ENCODE measurements around the gene TSHB.

The TSHB gene

DNA sequence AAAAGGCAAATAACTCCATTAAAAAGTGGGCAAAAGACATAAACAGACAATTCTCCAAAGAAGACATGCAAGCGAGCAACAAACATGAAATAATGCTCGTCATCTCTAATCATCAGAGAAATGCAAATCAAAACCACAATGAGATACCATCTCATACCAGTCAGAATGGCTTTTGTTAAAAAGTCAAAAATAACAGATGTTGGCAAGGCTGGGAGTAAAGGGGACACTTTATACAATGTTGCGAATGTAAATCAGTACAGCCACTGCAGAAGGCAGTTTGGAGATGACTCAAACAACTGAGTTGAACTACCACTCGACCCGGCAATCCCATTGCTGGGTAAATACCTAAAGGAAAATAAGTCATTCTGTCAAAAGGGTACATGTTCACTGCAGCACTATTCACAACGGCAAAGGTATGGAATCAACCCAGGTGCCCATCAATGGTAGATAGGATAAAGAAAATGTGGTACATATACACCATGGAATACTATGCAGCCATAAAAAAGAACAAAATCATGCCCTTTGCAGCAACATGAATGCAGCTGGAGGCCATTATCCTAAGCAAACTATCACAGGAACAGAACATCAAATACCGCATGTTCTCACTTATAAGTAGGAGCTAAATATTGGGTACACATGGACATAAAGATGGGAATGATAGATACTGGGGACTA lies 33.7 kb downstream of the TSHB start:
- Histone ChIP-seq H3K4me2 (ENCODE audit: low read depth, low read length, poor library complexity, severe bottlenecking) (peak overlapping the region; percentile 72), H3K9me3 (ENCODE audit: insufficient read depth, low read depth, low read length) (no peaks in the 10 kb centered on the region), H3F3A (ENCODE audit: low read depth) (peaks cover 7% of the 10 kb centered on the region), H3K4me3 (ENCODE audit: low read length, poor library complexity, severe bottlenecking) (peak overlapping the region; percentile 61), H4K20me1 (ENCODE audit: insufficient read depth, low read length, poor library complexity, severe bottlenecking) (no peaks in the 10 kb centered on the region), H3K9ac (ENCODE audit: low read depth, low read length, poor library complexity, severe bottlenecking) (peak overlapping the region; percentile 63), H3K4me1 (ENCODE audit: insufficient read depth, low read length, poor library complexity, severe bottlenecking) (peaks cover 40% of the 10 kb centered on the region), H3K79me2 (ENCODE audit: insufficient read depth, low read length) (no peaks in the 10 kb centered on the region), H3K36me3 (ENCODE audit: insufficient read depth, low read length) (no peaks in the 10 kb centered on the region; the same call in 1 of the 2 replicates), H3K27me3 (ENCODE audit: insufficient read depth, low read length, poor library complexity, severe bottlenecking) (no peaks in the 10 kb centered on the region), H2AFZ (ENCODE audit: low read length) (no peak overlapping the region), H3K9me2 (replicated peaks; ENCODE audit: low read depth, low read length) (no peaks in the 10 kb centered on the region)
- no peak for TF ChIP-seq EZH2phosphoT487 (IDR thresholded peaks at IDR 0.05; ENCODE audit: borderline replicate concordance)
- TF ChIP-seq, protein P1, sequence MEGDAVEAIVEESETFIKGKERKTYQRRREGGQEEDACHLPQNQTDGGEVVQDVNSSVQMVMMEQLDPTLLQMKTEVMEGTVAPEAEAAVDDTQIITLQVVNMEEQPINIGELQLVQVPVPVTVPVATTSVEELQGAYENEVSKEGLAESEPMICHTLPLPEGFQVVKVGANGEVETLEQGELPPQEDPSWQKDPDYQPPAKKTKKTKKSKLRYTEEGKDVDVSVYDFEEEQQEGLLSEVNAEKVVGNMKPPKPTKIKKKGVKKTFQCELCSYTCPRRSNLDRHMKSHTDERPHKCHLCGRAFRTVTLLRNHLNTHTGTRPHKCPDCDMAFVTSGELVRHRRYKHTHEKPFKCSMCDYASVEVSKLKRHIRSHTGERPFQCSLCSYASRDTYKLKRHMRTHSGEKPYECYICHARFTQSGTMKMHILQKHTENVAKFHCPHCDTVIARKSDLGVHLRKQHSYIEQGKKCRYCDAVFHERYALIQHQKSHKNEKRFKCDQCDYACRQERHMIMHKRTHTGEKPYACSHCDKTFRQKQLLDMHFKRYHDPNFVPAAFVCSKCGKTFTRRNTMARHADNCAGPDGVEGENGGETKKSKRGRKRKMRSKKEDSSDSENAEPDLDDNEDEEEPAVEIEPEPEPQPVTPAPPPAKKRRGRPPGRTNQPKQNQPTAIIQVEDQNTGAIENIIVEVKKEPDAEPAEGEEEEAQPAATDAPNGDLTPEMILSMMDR (conservative IDR thresholded peaks at IDR 0.05; ENCODE audit: low read length) = no peak

DNA sequence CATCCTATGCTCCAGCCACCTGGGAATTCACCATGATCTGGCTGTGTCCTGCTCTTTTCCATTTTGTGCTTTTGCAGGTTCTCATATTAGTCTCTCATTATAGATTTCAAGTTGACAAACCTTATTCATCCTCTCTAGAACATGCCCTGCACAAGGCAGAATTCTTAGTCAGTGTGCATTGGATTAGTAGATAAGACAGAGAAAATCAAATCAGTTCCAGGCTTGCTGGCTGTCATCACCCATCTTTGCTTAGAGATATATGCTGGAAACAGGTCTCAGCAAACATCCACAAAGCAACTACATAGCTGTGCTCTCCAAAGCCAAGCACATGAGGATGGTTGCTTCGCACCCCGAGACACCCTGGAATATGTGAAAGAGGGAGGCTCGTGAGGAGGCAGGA lies 34.8 kb downstream of the TSHB start:
- Histone ChIP-seq H4K20me1 (ENCODE audit: insufficient read depth, low read length, poor library complexity, severe bottlenecking) (no peaks in the 10 kb centered on the region), H3K27me3 (ENCODE audit: insufficient read depth, low read length, poor library complexity, severe bottlenecking) (no peaks in the 10 kb centered on the region), H3F3A (ENCODE audit: low read depth) (peaks cover 7% of the 10 kb centered on the region), H3K9me3 (ENCODE audit: insufficient read depth, low read depth, low read length) (no peaks in the 10 kb centered on the region), H3K9ac (ENCODE audit: low read depth, low read length, poor library complexity, severe bottlenecking) (no peak overlapping the region), H3K79me2 (ENCODE audit: insufficient read depth, low read length) (no peaks in the 10 kb centered on the region), H2AFZ (ENCODE audit: low read length) (no peak overlapping the region), H3K9me2 (replicated peaks; ENCODE audit: low read depth, low read length) (no peaks in the 10 kb centered on the region), H3K36me3 (ENCODE audit: insufficient read depth, low read length) (no peaks in the 10 kb centered on the region), H3K4me3 (ENCODE audit: low read length, poor library complexity, severe bottlenecking) (no peak overlapping the region), H3K4me2 (ENCODE audit: low read depth, low read length, poor library complexity, severe bottlenecking) (no peak overlapping the region), H3K4me1 (ENCODE audit: insufficient read depth, low read length, poor library complexity, severe bottlenecking) (peaks cover 51% of the 10 kb centered on the region)
- no peak for TF ChIP-seq EZH2phosphoT487 (IDR thresholded peaks at IDR 0.05; ENCODE audit: borderline replicate concordance)
- TF ChIP-seq, protein P1 (conservative IDR thresholded peaks at IDR 0.05; ENCODE audit: low read length) = no peak

DNA sequence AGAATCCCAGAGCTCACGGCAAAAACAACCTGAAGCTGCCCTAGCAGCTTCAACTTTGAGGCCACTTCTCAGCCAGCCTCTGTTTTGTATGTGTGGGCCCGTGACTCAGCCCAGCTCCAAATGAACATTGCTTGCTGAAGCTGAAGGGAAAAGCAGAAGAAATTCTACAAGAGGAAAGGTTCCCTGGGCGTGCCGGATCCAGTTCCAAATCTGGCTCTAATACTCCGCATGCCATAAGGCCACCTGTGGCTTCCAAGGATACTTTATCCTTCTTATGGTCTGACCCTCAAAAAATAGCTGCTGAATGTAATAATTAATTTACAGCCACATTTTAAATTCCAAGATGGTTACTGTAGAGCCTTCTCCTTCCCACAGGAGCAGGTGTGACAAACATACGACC lies 35.4 kb downstream of the TSHB start:
- no peak overlapping the region for H3K9ac ChIP-seq (ENCODE audit: low read depth, low read length, poor library complexity, severe bottlenecking)
- H3K4me2 ChIP-seq (ENCODE audit: low read depth, low read length, poor library complexity, severe bottlenecking) = no peak overlapping the region
- no peaks in the 10 kb centered on the region for H3K9me2 ChIP-seq (replicated peaks; ENCODE audit: low read depth, low read length)
- no peaks in the 10 kb centered on the region for H4K20me1 ChIP-seq (ENCODE audit: insufficient read depth, low read length, poor library complexity, severe bottlenecking)
- peaks cover 7% of the 10 kb centered on the region for H3F3A ChIP-seq (ENCODE audit: low read depth)
- H3K79me2 ChIP-seq (ENCODE audit: insufficient read depth, low read length) = no peaks in the 10 kb centered on the region
- H3K27me3 ChIP-seq (ENCODE audit: insufficient read depth, low read length, poor library complexity, severe bottlenecking) = no peaks in the 10 kb centered on the region
- H2AFZ ChIP-seq (ENCODE audit: low read length) = no peak overlapping the region
- no peaks in the 10 kb centered on the region for H3K9me3 ChIP-seq (ENCODE audit: insufficient read depth, low read depth, low read length)
- TF ChIP-seq EZH2phosphoT487 (IDR thresholded peaks at IDR 0.05; ENCODE audit: borderline replicate concordance) = no peak
- TF ChIP-seq, protein P1 (conservative IDR thresholded peaks at IDR 0.05; ENCODE audit: low read length) = no peak
- no peaks in the 10 kb centered on the region for H3K36me3 ChIP-seq (ENCODE audit: insufficient read depth, low read length)
- no peak overlapping the region for H3K4me3 ChIP-seq (ENCODE audit: low read length, poor library complexity, severe bottlenecking)
- H3K4me1 ChIP-seq (ENCODE audit: insufficient read depth, low read length, poor library complexity, severe bottlenecking) = peaks cover 57% of the 10 kb centered on the region

Measured in Loucy (cell line).